Mucosa of descending colon (tissue), 3 donors: ENCODE measurements around the gene OR6V1. TPM values are rescaled to one million over a fixed set of nuclear protein-coding genes. Genes with fewer than 3 reads are reported as not detected.
A peak's percentile ranks its signal among the peaks of the same experiment; 100 is the strongest.

ENCODE experiments used
- ATAC-seq: fragments of 200-7000 bp; cut with Tn5 transposase; one replicate; pipeline ENCODE4 v1.9.1; 2020; ENCODE audit warnings: mild to moderate bottlenecking, moderate library complexity
- DNase-seq, 3 donors: peaks; one replicate each; pipeline ENCODE4 v3.0.0-alpha.2; 2020
- H3K36me3 ChIP-seq: fragments of 200-600 bp; one replicate; pipeline ENCODE4 v1.8.0; 2021; ENCODE audit warnings: low read depth, mild to moderate bottlenecking
- H3K4me1 ChIP-seq: fragments of 200-600 bp; one replicate; pipeline ENCODE4 v1.8.0; 2021; ENCODE audit warnings: low read depth, mild to moderate bottlenecking
- H3K4me3 ChIP-seq: fragments of 200-600 bp; one replicate; pipeline ENCODE4 v1.8.0; 2021; ENCODE audit warnings: mild to moderate bottlenecking
- H3K9me3 ChIP-seq: fragments of 200-600 bp; one replicate; pipeline ENCODE4 v1.8.0; 2021; ENCODE audit warnings: mild to moderate bottlenecking
- intact Hi-C, 2 donors: fragments of 100-400 bp; cut with DNase I in 1 of 2; cut with micrococcal nuclease in 1 of 2; formaldehyde crosslinking; loops; one replicate each; pipeline versions ENCODE4 v1.11.0 to v1.11.1; 2022; cut with DNase I, micrococcal nuclease
- total RNA-seq, 3 donors: library from RNA; stranded (reverse); fragmentation: NEBNext Ultra II Directional in 2 of 3; extraction: Animal tissue kit (Norgen Biotek cat#: 25700) in 2 of 3; gene quantifications; one replicate each; pipeline versions ENCODE4 v1.2.1 to v1.2.4, GENCODE V29; 2021 to 2023
- TF ChIP-seq, protein P1 (sequence below): fragments of 200-600 bp; IDR thresholded peaks from one replicate; pipeline ENCODE4 v1.8.0; 2022; ENCODE audit warnings: antibody characterized with exemption, mild to moderate bottlenecking
- donor health status: DM: no; HTN: no; CAD: no; lungs with moderate emphysema.
- donor health status: DM: no; HTN: no; CAD: no.
- donor health status: DM: no; HTN: yes; CAD: no.

The OR6V1 gene
- total RNA-seq, 3 donors from 2014 or later: not detected

DNA sequence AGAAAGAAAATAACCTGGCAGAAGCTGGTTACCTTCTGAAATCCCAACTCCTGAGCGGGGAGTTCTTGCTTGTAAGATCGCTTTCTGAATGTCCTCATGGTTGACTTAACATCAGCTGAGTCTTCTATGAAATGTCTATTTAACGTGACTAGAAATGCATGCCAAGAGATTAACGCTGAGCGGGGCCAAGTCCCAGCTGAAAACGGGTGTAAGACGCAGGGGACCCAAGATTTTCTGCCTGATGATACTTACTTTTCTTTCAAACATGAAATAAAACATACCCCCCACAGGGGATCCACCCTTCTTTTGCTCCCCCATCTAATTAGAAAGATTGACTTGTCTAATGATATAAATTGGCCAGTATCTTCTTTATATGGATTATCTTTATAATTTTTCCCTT, 40.1 kb upstream of the OR6V1 start:
- TF ChIP-seq, protein P1, sequence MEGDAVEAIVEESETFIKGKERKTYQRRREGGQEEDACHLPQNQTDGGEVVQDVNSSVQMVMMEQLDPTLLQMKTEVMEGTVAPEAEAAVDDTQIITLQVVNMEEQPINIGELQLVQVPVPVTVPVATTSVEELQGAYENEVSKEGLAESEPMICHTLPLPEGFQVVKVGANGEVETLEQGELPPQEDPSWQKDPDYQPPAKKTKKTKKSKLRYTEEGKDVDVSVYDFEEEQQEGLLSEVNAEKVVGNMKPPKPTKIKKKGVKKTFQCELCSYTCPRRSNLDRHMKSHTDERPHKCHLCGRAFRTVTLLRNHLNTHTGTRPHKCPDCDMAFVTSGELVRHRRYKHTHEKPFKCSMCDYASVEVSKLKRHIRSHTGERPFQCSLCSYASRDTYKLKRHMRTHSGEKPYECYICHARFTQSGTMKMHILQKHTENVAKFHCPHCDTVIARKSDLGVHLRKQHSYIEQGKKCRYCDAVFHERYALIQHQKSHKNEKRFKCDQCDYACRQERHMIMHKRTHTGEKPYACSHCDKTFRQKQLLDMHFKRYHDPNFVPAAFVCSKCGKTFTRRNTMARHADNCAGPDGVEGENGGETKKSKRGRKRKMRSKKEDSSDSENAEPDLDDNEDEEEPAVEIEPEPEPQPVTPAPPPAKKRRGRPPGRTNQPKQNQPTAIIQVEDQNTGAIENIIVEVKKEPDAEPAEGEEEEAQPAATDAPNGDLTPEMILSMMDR: no peak
- H3K9me3 ChIP-seq: no peaks in the 10 kb centered on the region
- no peak for DNase-seq
- no peaks in the 10 kb centered on the region for H3K36me3 ChIP-seq
- ATAC-seq: no peak
- intact Hi-C loops: no loop called here
- no peak overlapping the region for H3K4me3 ChIP-seq
- H3K4me1 ChIP-seq: no peaks in the 10 kb centered on the region

DNA sequence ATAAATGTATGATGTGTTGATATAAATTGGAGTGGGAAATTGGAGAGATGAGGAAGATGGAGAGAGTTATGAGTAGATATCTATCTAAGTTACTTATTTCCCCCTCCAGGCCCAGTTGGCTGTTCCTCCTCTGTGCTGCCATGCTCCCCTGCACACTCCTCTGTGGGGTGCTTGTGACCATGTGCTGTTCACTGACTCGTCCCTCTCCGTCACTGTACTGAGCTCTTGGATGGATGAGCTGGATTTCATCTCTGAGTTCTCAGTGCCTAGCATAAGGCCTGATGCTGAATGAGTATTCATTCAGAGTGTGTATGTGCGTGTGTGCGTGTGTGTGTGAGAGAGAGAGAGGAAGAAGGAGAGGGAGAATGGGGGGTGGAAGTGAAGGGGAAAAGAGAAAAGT, 39.7 kb upstream of the OR6V1 start:
- intact Hi-C loops: no loop called here
- H3K4me1 ChIP-seq: no peaks in the 10 kb centered on the region
- no peak for DNase-seq
- no peak overlapping the region for H3K4me3 ChIP-seq
- TF ChIP-seq, protein P1: no peak
- H3K9me3 ChIP-seq: no peaks in the 10 kb centered on the region
- H3K36me3 ChIP-seq: no peaks in the 10 kb centered on the region
- no peak for ATAC-seq

DNA sequence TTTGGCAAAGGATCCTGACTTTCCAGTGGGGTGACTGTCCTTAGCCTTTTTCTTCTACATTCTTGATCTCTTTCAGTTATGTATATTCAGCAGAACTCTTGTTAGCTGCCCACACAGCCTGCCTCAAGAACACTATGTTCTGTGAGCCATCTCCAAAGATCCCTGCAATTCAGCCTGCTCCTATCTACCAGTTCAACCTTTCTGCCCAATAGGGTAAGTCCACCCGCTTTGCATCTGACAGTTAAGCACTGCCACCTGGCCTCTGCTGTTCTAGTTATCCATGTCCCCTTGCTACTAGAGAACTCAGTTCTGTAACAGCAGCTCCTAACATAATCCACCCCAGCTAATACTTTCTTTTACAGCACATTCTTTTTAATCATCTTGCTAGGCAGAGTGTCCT, 38.7 kb upstream of the OR6V1 start:
- ATAC-seq (no peak), DNase-seq (no peak)
- no peaks in the 10 kb centered on the region for H3K9me3 ChIP-seq
- no peak overlapping the region for H3K4me3 ChIP-seq
- intact Hi-C loops: no loop called here
- no peaks in the 10 kb centered on the region for H3K4me1 ChIP-seq
- H3K36me3 ChIP-seq: no peaks in the 10 kb centered on the region
- TF ChIP-seq, protein P1: no peak

DNA sequence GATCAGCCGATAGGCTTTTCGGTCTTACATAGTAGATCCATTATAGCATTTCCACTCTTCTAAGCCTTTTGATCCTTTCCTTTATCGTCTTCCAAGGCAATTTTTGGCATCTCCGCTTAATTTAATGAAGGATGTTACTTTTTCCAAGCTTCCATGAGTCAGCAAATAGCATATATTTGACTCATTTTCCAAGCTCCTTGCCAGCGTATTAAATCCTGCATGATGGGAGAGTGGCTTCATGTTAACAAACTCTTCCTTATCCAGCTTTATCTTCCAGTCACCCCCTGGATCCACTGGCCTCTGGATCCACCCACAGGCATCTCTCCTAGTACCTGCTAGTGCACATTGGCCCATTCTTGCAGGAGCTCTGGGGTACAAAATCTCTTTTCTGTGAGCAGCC, 38.2 kb upstream of the OR6V1 start:
- Histone ChIP-seq H3K36me3 (no peaks in the 10 kb centered on the region), H3K9me3 (no peaks in the 10 kb centered on the region), H3K4me3 (no peak overlapping the region), H3K4me1 (no peaks in the 10 kb centered on the region)
- no peak for ATAC-seq
- intact Hi-C loops: no loop called here
- TF ChIP-seq, protein P1: no peak
- DNase-seq: no peak

DNA sequence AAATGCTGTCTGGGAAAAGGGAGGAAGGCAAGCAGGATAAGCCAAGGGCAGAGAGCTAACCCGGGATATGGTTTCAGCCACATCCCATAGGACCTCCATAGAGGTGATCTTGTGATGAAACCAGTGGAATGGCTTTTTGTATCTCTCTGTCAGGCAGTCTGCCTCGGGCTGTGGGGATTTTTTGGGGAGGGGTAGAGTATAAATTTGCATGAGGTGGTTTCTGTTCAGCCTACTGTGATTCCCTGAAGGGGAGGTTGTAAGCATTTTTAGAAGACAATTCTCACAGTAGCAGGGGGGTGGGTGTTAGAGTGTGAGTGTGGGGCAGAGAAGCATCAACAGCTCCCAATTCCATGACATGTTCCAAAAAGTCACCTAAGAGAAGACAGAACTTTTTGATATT, 37.1 kb upstream of the OR6V1 start:
- ATAC-seq: peak; percentile 15
- intact Hi-C loops: no loop called here
- H3K4me3 ChIP-seq: no peak overlapping the region
- TF ChIP-seq, protein P1: no peak
- H3K9me3 ChIP-seq: no peaks in the 10 kb centered on the region
- H3K36me3 ChIP-seq: no peaks in the 10 kb centered on the region
- no peak for DNase-seq
- H3K4me1 ChIP-seq: no peaks in the 10 kb centered on the region

DNA sequence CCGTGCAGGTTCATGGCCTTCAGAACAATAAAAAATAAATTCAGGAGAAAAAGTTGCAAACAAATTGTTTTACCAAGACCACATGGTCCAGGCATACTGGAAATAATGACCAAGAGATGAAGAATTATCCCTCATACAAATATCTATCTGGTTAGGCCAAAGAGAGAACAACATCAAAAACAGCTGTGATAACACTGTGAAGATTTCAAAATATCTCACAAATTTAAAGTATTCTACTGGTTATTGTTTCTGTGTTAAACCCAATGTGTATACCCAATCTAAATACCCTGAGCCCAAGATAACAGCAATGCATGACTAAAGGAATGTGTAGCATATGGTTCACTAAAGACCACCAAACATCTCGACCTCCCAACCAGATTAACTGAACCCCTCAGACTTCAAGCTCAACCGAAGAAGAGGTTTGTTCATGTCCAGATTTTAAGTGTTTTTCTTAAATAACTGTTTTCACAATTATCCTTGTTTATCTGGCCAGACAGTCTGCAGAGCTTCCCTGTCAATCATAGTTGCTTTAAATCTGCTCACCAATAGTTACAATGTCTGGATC, 36.1 kb upstream of the OR6V1 start:
- intact Hi-C loops: no loop called here
- no peak for DNase-seq
- no peak overlapping the region for H3K4me3 ChIP-seq
- H3K36me3 ChIP-seq: no peaks in the 10 kb centered on the region
- H3K4me1 ChIP-seq: no peaks in the 10 kb centered on the region
- TF ChIP-seq, protein P1: no peak
- no peaks in the 10 kb centered on the region for H3K9me3 ChIP-seq
- ATAC-seq: no peak
